H9 (cell line): Measurements from ENCODE around the gene FAM81A. TPM values are rescaled to one million over a fixed set of nuclear protein-coding genes. Genes with fewer than 3 reads are reported as not detected.

Experiments used
- DNase-seq: peaks from one replicate; pipeline ENCODE4 v3.0.0-alpha.2; 2017
- H2AFZ ChIP-seq: one replicate; pipeline ENCODE4 v1.6.1; 2013; ENCODE audit warnings: mild to moderate bottlenecking, low read length, control low read depth, moderate library complexity
- H2AK5ac ChIP-seq: 2 replicates; pipeline ENCODE4 v1.6.1; 2013; ENCODE audit warnings: low read length, control low read depth, mixed read lengths; ENCODE audit not compliant: insufficient read length
- H2BK120ac ChIP-seq: one replicate; pipeline ENCODE4 v1.6.1; 2013; ENCODE audit warnings: low read depth, mild to moderate bottlenecking, low read length, control low read depth, inconsistent platforms; ENCODE audit not compliant: poor library complexity, severe bottlenecking
- H2BK12ac ChIP-seq: 2 replicates; pipeline ENCODE4 v1.6.1; 2013; ENCODE audit warnings: low read length, control low read depth, mixed read lengths, low read depth; ENCODE audit not compliant: insufficient read length
- H2BK15ac ChIP-seq: 2 replicates; pipeline ENCODE4 v1.6.1; 2013; ENCODE audit warnings: low read depth, low read length, control low read depth
- H2BK20ac ChIP-seq: one replicate; pipeline ENCODE4 v1.6.1; 2013; ENCODE audit warnings: low read depth, mild to moderate bottlenecking, low read length, control low read depth, inconsistent platforms; ENCODE audit not compliant: poor library complexity, severe bottlenecking
- H2BK5ac ChIP-seq: 2 replicates; pipeline ENCODE4 v1.6.1; 2013; ENCODE audit warnings: low read length, control low read depth, mixed read lengths; ENCODE audit not compliant: insufficient read length
- H3K14ac ChIP-seq: 2 replicates; pipeline ENCODE4 v1.6.1; 2013; ENCODE audit warnings: low read length, control low read depth; ENCODE audit not compliant: insufficient read depth
- H3K18ac ChIP-seq: 2 replicates; pipeline ENCODE4 v1.6.1; 2013; ENCODE audit warnings: low read depth, mild to moderate bottlenecking, mixed read lengths, low read length, control low read depth; ENCODE audit not compliant: insufficient read length
- H3K23ac ChIP-seq: 2 replicates; pipeline ENCODE4 v1.6.1; 2013; ENCODE audit warnings: low read length, control low read depth, mixed read lengths, low read depth; ENCODE audit not compliant: insufficient read length
- H3K23me2 ChIP-seq: 2 replicates; pipeline ENCODE4 v1.6.1; 2013; ENCODE audit warnings: low read depth, mild to moderate bottlenecking, mixed read lengths, low read length, control low read depth; ENCODE audit not compliant: insufficient read length, poor library complexity, severe bottlenecking
- H3K27ac ChIP-seq: 2 replicates; pipeline ENCODE4 v1.5.1; 2013; ENCODE audit warnings: low read length, control low read depth, mixed read lengths, low read depth; ENCODE audit not compliant: insufficient read length
- H3K27me3 ChIP-seq: 2 replicates; pipeline ENCODE4 v1.6.1; 2013; ENCODE audit warnings: low read length, control low read depth, inconsistent platforms; ENCODE audit not compliant: insufficient read depth
- H3K4ac ChIP-seq: 2 replicates; pipeline ENCODE4 v1.6.1; 2013; ENCODE audit warnings: low read depth, mild to moderate bottlenecking, control low read depth, inconsistent platforms, low read length, moderate library complexity
- H3K4me1 ChIP-seq: 2 replicates; pipeline ENCODE4 v1.6.1; 2013; ENCODE audit warnings: low read length, control low read depth, inconsistent platforms; ENCODE audit not compliant: insufficient read depth
- H3K4me2 ChIP-seq: 2 replicates; pipeline ENCODE4 v1.6.1; 2013; ENCODE audit warnings: low read length, control low read depth, mixed read lengths; ENCODE audit not compliant: insufficient read length, insufficient read depth
- H3K56ac ChIP-seq: 2 replicates; pipeline ENCODE4 v1.6.1; 2013; ENCODE audit warnings: low read depth, mild to moderate bottlenecking, mixed read lengths, low read length, control low read depth; ENCODE audit not compliant: insufficient read length
- H3K79me1 ChIP-seq: 2 replicates; pipeline ENCODE4 v1.6.1; 2013; ENCODE audit warnings: low read depth, mild to moderate bottlenecking, moderate library complexity, low read length, control low read depth, inconsistent platforms; ENCODE audit not compliant: insufficient read depth, poor library complexity, severe bottlenecking
- H3K79me2 ChIP-seq: 2 replicates; pipeline ENCODE4 v1.6.1; 2013; ENCODE audit warnings: low read length, control low read depth, inconsistent platforms; ENCODE audit not compliant: insufficient read depth
- H3K9ac ChIP-seq: 2 replicates; pipeline ENCODE4 v1.6.1; 2013; ENCODE audit warnings: low read length, control low read depth, mixed read lengths; ENCODE audit not compliant: insufficient read length; ENCODE audit errors: extremely low read depth
- H3K9me3 ChIP-seq: one replicate; pipeline ENCODE4 v1.6.1; 2013; ENCODE audit warnings: low read depth, low read length, inconsistent platforms; ENCODE audit not compliant: control insufficient read depth
- H3T11ph ChIP-seq: one replicate; pipeline ENCODE4 v1.6.1; 2013; ENCODE audit warnings: mild to moderate bottlenecking, low read length, control low read depth, inconsistent platforms
- H4K20me1 ChIP-seq: one replicate; pipeline ENCODE4 v1.6.1; 2013; ENCODE audit not compliant: control insufficient read depth, insufficient read length, insufficient read depth
- H4K5ac ChIP-seq: 2 replicates; pipeline ENCODE4 v1.6.1; 2013; ENCODE audit warnings: low read depth, mild to moderate bottlenecking, mixed read lengths, low read length, control low read depth; ENCODE audit not compliant: insufficient read length
- H4K8ac ChIP-seq: replicated peaks from 2 replicates; pipeline ENCODE4 v1.6.1; 2013; ENCODE audit warnings: low read length, control low read depth, mixed read lengths, low read depth; ENCODE audit not compliant: insufficient read length
- H4K91ac ChIP-seq: 2 replicates; pipeline ENCODE4 v1.6.1; 2013; ENCODE audit warnings: low read depth, mild to moderate bottlenecking, moderate library complexity, mixed read lengths, low read length, control low read depth; ENCODE audit not compliant: insufficient read length
- H3K27ac Mint-ChIP-seq, 3 experiments: 2 replicates in 2 of 3; 3 replicates in 1 of 3; pipeline ENCODE4 v1.8.0; 2020 to 2021; ENCODE audit warnings: mixed read lengths in 3 of 3, mild to moderate bottlenecking in 1 of 3, moderate library complexity in 1 of 3
- H3K27me3 Mint-ChIP-seq: 2 replicates; pipeline ENCODE4 v1.8.0; 2021; ENCODE audit warnings: low read depth, mild to moderate bottlenecking, moderate library complexity, mixed read lengths
- H3K36me3 Mint-ChIP-seq, 3 experiments: 2 replicates in 2 of 3; 3 replicates in 1 of 3; pipeline ENCODE4 v1.8.0; 2020 to 2021; ENCODE audit warnings: low read depth in 3 of 3, mixed read lengths in 3 of 3; ENCODE audit not compliant: insufficient read depth in 1 of 3
- H3K4me1 Mint-ChIP-seq, 2 experiments: 2 replicates each; pipeline ENCODE4 v1.8.0; 2020; ENCODE audit warnings: mixed read lengths in 2 of 2
- H3K4me3 Mint-ChIP-seq, 2 experiments: 2 replicates in 1 of 2; 3 replicates in 1 of 2; pipeline ENCODE4 v1.8.0; 2020 to 2021; ENCODE audit warnings: mild to moderate bottlenecking in 2 of 2, mixed read lengths in 2 of 2, moderate library complexity in 1 of 2
- H3K9me3 Mint-ChIP-seq, 2 experiments: 2 replicates in 1 of 2; 3 replicates in 1 of 2; pipeline ENCODE4 v1.8.0; 2020; ENCODE audit warnings: mild to moderate bottlenecking in 2 of 2, mixed read lengths in 2 of 2, moderate library complexity in 1 of 2
- WGBS: extraction: QIAGEN DNeasy Blood & Tissue Kit; methylation state at CpG from one replicate; pipeline ENCODE4 v1.1.7; 2013; ENCODE audit warnings: missing lambda C conversion rate, low lambda C conversion rate, mixed read lengths; ENCODE audit not compliant: insufficient read length; ENCODE audit errors: extremely low coverage; 5-methylcytosine and 5-hydroxymethylcytosine counted together
- total RNA-seq: library from RNA; stranded (reverse); gene quantifications from 2 replicates; pipeline ENCODE4 v1.2.1, GENCODE V29; 2021
- TF ChIP-seq, protein P1 (sequence below): fragments of 200-600 bp; sonication (generic); conservative IDR thresholded peaks from 3 replicates; pipeline ENCODE4 v1.8.0; 2021; ENCODE audit warnings: antibody characterized with exemption, mild to moderate bottlenecking

FAM81A gene
- total RNA-seq, 1 experiment from 2014 or later, result 1.7 TPM

DNA sequence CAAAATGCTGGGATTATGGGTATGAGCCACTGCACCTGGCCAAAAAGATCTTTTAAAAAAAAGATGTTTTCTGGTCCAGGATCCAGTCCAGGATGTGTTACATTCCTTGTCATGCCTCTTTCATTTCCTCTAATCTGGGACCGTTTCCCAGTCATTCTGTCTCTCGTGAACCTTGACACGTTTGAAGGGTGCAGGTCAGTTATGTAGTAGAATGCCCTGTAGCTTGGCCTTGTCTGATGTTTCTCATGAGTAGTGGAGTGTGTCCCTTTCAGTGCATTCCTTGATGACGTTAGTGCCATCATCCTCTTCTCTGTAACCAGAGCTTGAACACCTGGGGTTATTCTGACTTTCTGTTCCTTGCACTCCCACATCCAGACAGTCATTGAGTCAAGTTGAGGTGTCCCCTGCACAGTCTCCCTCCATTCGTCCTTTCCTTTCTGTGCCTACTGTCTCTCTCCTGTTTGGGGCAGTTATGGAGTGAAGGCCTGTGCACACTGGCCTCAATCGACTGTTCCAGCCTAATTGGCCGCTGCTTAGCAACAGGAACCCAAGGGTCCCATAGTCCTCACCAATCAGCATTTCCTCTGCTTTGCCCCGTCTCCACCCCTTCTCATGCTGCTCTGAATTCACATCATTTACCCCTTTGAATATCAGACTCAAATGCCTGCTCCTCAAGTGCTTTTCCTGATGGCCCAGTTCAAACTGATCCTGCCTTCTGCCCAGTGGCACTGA is 5.5 kb downstream of the FAM81A start:
- Mint-ChIP-seq H3K27ac (no peak overlapping the region), H3K4me3 (no peak overlapping the region), H3K36me3 (no peaks in the 10 kb centered on the region), H3K4me1 (peaks cover 14 to 20% of the 10 kb centered on the region in 2 experiments), H3K27me3 (peaks cover 32% of the 10 kb centered on the region), H3K9me3 (no peaks in the 10 kb centered on the region)
- H3K23me2 ChIP-seq, result peaks cover 2% of the 10 kb centered on the region
- no peak overlapping the region for H3K18ac ChIP-seq
- TF ChIP-seq, protein P1, sequence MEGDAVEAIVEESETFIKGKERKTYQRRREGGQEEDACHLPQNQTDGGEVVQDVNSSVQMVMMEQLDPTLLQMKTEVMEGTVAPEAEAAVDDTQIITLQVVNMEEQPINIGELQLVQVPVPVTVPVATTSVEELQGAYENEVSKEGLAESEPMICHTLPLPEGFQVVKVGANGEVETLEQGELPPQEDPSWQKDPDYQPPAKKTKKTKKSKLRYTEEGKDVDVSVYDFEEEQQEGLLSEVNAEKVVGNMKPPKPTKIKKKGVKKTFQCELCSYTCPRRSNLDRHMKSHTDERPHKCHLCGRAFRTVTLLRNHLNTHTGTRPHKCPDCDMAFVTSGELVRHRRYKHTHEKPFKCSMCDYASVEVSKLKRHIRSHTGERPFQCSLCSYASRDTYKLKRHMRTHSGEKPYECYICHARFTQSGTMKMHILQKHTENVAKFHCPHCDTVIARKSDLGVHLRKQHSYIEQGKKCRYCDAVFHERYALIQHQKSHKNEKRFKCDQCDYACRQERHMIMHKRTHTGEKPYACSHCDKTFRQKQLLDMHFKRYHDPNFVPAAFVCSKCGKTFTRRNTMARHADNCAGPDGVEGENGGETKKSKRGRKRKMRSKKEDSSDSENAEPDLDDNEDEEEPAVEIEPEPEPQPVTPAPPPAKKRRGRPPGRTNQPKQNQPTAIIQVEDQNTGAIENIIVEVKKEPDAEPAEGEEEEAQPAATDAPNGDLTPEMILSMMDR, result no peak
- H3K27ac ChIP-seq, result no peak overlapping the region
- H2BK5ac ChIP-seq, result no peak overlapping the region
- no peak overlapping the region for H2AK5ac ChIP-seq
- H2AFZ ChIP-seq, result no peak overlapping the region
- H3K79me2 ChIP-seq, result no peaks in the 10 kb centered on the region
- H3K56ac ChIP-seq, result no peak overlapping the region
- H2BK20ac ChIP-seq, result no peak overlapping the region
- no CpG with 5 or more reads among the region's 8 CpGs for WGBS
- no peak overlapping the region for H3K4me2 ChIP-seq
- H2BK15ac ChIP-seq, result no peak overlapping the region
- H4K8ac ChIP-seq, result no peak overlapping the region
- H3K4me1 ChIP-seq, result no peaks in the 10 kb centered on the region; the same call in 1 of the 2 replicates
- H2BK12ac ChIP-seq, result no peak overlapping the region
- H3K4ac ChIP-seq, result no peak overlapping the region
- H3T11ph ChIP-seq, result no peak overlapping the region
- no peaks in the 10 kb centered on the region for H4K20me1 ChIP-seq
- no peak overlapping the region for H3K23ac ChIP-seq
- no peaks in the 10 kb centered on the region for H3K79me1 ChIP-seq
- no peak for DNase-seq
- peaks cover 5% of the 10 kb centered on the region; the same call in 1 of the 2 replicates for H3K27me3 ChIP-seq
- H4K5ac ChIP-seq, result no peak overlapping the region
- no peak overlapping the region for H3K9ac ChIP-seq
- H3K9me3 ChIP-seq, result no peaks in the 10 kb centered on the region
- H4K91ac ChIP-seq, result no peak overlapping the region
- no peak overlapping the region for H2BK120ac ChIP-seq
- H3K14ac ChIP-seq, result no peak overlapping the region
